CD14-positive monocyte (primary cell): ENCODE results near the gene LGALS8. TPM values are rescaled to one million over a fixed set of nuclear protein-coding genes. Genes with fewer than 3 reads are reported as not detected.

Source experiments
- DNase-seq, 3 donors: peaks; one replicate each; pipeline ENCODE4 v3.0.0-alpha.2; 2011 to 2022
- H2AFZ ChIP-seq: 2 replicates; pipeline ENCODE4 v1.6.0; 2012; ENCODE audit warnings: mild to moderate bottlenecking, low read depth, low read length, inconsistent platforms; ENCODE audit not compliant: insufficient read depth, poor library complexity, severe bottlenecking
- H3K27ac ChIP-seq, 2 donors: 1 replicate in 1 of 2; 2 replicates in 1 of 2; pipeline ENCODE4 v1.5.1; 2012 to 2013; ENCODE audit warnings: low read length in 2 of 2, control low read depth in 1 of 2, inconsistent platforms in 1 of 2, low read depth in 1 of 2, mild to moderate bottlenecking in 1 of 2
- H3K27me3 ChIP-seq, 2 donors: one replicate each; pipeline versions ENCODE4 v1.6.0 to v1.6.1; 2011 to 2013; ENCODE audit warnings: low read length in 2 of 2; ENCODE audit not compliant: control insufficient read depth in 2 of 2, insufficient read depth in 2 of 2
- H3K36me3 ChIP-seq, 2 donors: replicated peaks in 1 of 2; 1 replicate in 1 of 2; 2 replicates in 1 of 2; pipeline versions ENCODE4 v1.5.1 to v1.6.1; 2012 to 2013; ENCODE audit warnings: low read length in 2 of 2, control low read depth in 1 of 2, inconsistent platforms in 1 of 2, mild to moderate bottlenecking in 1 of 2; ENCODE audit not compliant: insufficient read depth in 2 of 2, control insufficient read depth in 1 of 2
- H3K4me1 ChIP-seq, 2 donors: 1 replicate in 1 of 2; 2 replicates in 1 of 2; pipeline versions ENCODE4 v1.5.1 to v1.6.1; 2012 to 2013; ENCODE audit warnings: low read length in 2 of 2, control low read depth in 1 of 2, inconsistent platforms in 1 of 2, mild to moderate bottlenecking in 1 of 2, moderate library complexity in 1 of 2; ENCODE audit not compliant: insufficient read depth in 2 of 2, control insufficient read depth in 1 of 2
- H3K4me2 ChIP-seq: replicated peaks from 2 replicates; pipeline ENCODE3; 2012; ENCODE audit warnings: low read length, moderate library complexity, mild to moderate bottlenecking; ENCODE audit not compliant: poor library complexity, severe bottlenecking; ENCODE audit errors: extremely low read depth
- H3K4me3 ChIP-seq, 3 experiments: fragments of 200-600 bp in 1 of 3; sonication (generic) in 1 of 3; replicated peaks in 1 of 3; 1 replicate in 2 of 3; 2 replicates in 1 of 3; pipeline ENCODE4 v1.5.1; 2011 to 2013; ENCODE audit warnings: low read length in 3 of 3, mild to moderate bottlenecking in 3 of 3, control low read depth in 2 of 3, low read depth in 2 of 3, inconsistent platforms in 1 of 3, moderate library complexity in 1 of 3
- H3K79me2 ChIP-seq: 2 replicates; pipeline ENCODE4 v1.6.0; 2012; ENCODE audit warnings: mild to moderate bottlenecking, control low read depth, inconsistent platforms, low read length, moderate library complexity; ENCODE audit not compliant: insufficient read depth
- H3K9ac ChIP-seq: 2 replicates; pipeline ENCODE4 v1.6.0; 2017; ENCODE audit warnings: low read length, mild to moderate bottlenecking; ENCODE audit not compliant: insufficient read depth, poor library complexity, severe bottlenecking
- H3K9me3 ChIP-seq, 2 donors: replicated peaks in 1 of 2; 1 replicate in 1 of 2; 2 replicates in 1 of 2; pipeline versions ENCODE4 v1.5.1 to v1.6.1; 2012 to 2013; ENCODE audit warnings: low read length in 2 of 2, control low read depth in 1 of 2; ENCODE audit not compliant: control insufficient read depth in 1 of 2, insufficient read depth in 1 of 2
- H4K20me1 ChIP-seq: 2 replicates; pipeline ENCODE4 v1.6.0; 2012; ENCODE audit warnings: mild to moderate bottlenecking, low read length, control low read depth, moderate library complexity; ENCODE audit not compliant: insufficient read depth
- H3K27ac Mint-ChIP-seq, 7 donors: one replicate each; pipeline ENCODE4 v1.8.0; 2020; ENCODE audit warnings: mild to moderate bottlenecking in 7 of 7, mixed read lengths in 7 of 7, moderate library complexity in 6 of 7, inconsistent platforms in 2 of 7
- H3K27me3 Mint-ChIP-seq, 3 donors: one replicate each; pipeline ENCODE4 v1.8.0; 2021 to 2022; ENCODE audit warnings: low read depth in 3 of 3, mild to moderate bottlenecking in 3 of 3, mixed read lengths in 3 of 3, moderate library complexity in 3 of 3, inconsistent platforms in 1 of 3
- H3K36me3 Mint-ChIP-seq, 2 donors: one replicate each; pipeline ENCODE4 v1.8.0; 2020; ENCODE audit warnings: mixed read lengths in 2 of 2, inconsistent platforms in 1 of 2, mild to moderate bottlenecking in 1 of 2
- H3K4me1 Mint-ChIP-seq: one replicate; pipeline ENCODE4 v1.8.0; 2020; ENCODE audit warnings: mild to moderate bottlenecking, mixed read lengths
- H3K4me3 Mint-ChIP-seq, 2 donors: one replicate each; pipeline ENCODE4 v1.8.0; 2020; ENCODE audit warnings: mild to moderate bottlenecking in 2 of 2, mixed read lengths in 2 of 2, moderate library complexity in 1 of 2
- H3K9me3 Mint-ChIP-seq, 7 donors: one replicate each; pipeline ENCODE4 v1.8.0; 2020 to 2022; ENCODE audit warnings: mixed read lengths in 7 of 7, mild to moderate bottlenecking in 6 of 7, moderate library complexity in 6 of 7, inconsistent platforms in 2 of 7
- CTCF ChIP-seq: fragments of 200-600 bp; IDR thresholded peaks from one replicate; pipeline ENCODE4 v1.8.0; 2022; ENCODE audit warnings: antibody characterized with exemption, mild to moderate bottlenecking
- WGBS: methylation state at CpG from one replicate; pipeline ENCODE4 v1.1.5; 2013; ENCODE audit warnings: missing lambda C conversion rate; ENCODE audit not compliant: insufficient coverage; 5-methylcytosine and 5-hydroxymethylcytosine counted together
- intact Hi-C, 2 donors: fragments of 100-400 bp; cut with micrococcal nuclease; formaldehyde crosslinking; loops; one replicate each; pipeline versions ENCODE4 v1.15.0 to v1.15.1; 2023
- polyA plus RNA-seq, 3 donors: library from polyadenylated mRNA; depleted of rRNA in 1 of 3; unstranded in 2 of 3; stranded (reverse) in 1 of 3; fragments of 300-500 nt in 2 of 3; fragments of >200 nt in 1 of 3; fragmentation: Illumina TruSeq in 2 of 3; gene quantifications; 1 replicate in 2 of 3; 2 replicates in 1 of 3; pipeline ENCODE4 v1.2.3, GENCODE V29; 2012 to 2021

Gene LGALS8
- polyA plus RNA-seq, 3 donors = 58.9 to 84.6 (median 75.7) TPM

GRCh38 chr1:236497908-236498307 lies 25.9 kb upstream of the LGALS8 start:
- peak overlapping the region in 1 of 7 donors; percentile 67 for H3K27ac Mint-ChIP-seq
- H3K4me1 Mint-ChIP-seq = peaks cover 7% of the 10 kb centered on the region

GRCh38 chr1:236501093-236501492 lies 22.7 kb upstream of the LGALS8 start:
- no peak for TF ChIP-seq CTCF
- H3K36me3 Mint-ChIP-seq = no peaks in the 10 kb centered on the region
- H3K36me3 ChIP-seq = no peaks in the 10 kb centered on the region
- 64% methylated on average over 2 of the region's 6 CpGs for WGBS
- H4K20me1 ChIP-seq = no peaks in the 10 kb centered on the region
- no peak overlapping the region for H3K4me3 Mint-ChIP-seq
- H3K4me2 ChIP-seq = no peak overlapping the region
- H3K9me3 ChIP-seq = no peaks in the 10 kb centered on the region
- intact Hi-C loops = no loop called here
- no peaks in the 10 kb centered on the region for H3K79me2 ChIP-seq
- H3K27me3 Mint-ChIP-seq = peaks cover 0 to 5% (median 1%) of the 10 kb centered on the region in 3 donors
- H3K27ac Mint-ChIP-seq = no peak overlapping the region
- no peak for DNase-seq
- H3K27me3 ChIP-seq = no peaks in the 10 kb centered on the region
- peaks cover 12 to 13% of the 10 kb centered on the region in 2 donors for H3K4me1 ChIP-seq
- H3K27ac ChIP-seq = no peak overlapping the region
- no peak overlapping the region for H3K4me3 ChIP-seq
- H3K9me3 Mint-ChIP-seq = no peaks in the 10 kb centered on the region
- H2AFZ ChIP-seq = no peak overlapping the region
- H3K9ac ChIP-seq = no peak overlapping the region
- H3K4me1 Mint-ChIP-seq = peaks cover 11% of the 10 kb centered on the region

More at GRCh38 chr1:236497908-236498307, 25.9 kb upstream of the LGALS8 start:
- Histone ChIP-seq H4K20me1 (no peaks in the 10 kb centered on the region), H3K9me3 (no peaks in the 10 kb centered on the region), H3K4me3 (no peak overlapping the region), H3K36me3 (no peaks in the 10 kb centered on the region), H3K4me2 (no peak overlapping the region), H3K4me1 (peaks cover 5 to 6% of the 10 kb centered on the region in 2 donors), H3K27ac (no peak overlapping the region), H3K27me3 (no peaks in the 10 kb centered on the region), H2AFZ (no peak overlapping the region), H3K79me2 (no peaks in the 10 kb centered on the region), H3K9ac (no peak overlapping the region)
- no peak for TF ChIP-seq CTCF
- no peak for DNase-seq
- no peaks in the 10 kb centered on the region for H3K9me3 Mint-ChIP-seq
- H3K36me3 Mint-ChIP-seq = no peaks in the 10 kb centered on the region
- H3K4me3 Mint-ChIP-seq = peak overlapping the region in 1 of 2 donors; percentile 13
- intact Hi-C loops = no loop called here
- peaks cover 1 to 6% (median 5%) of the 10 kb centered on the region in 3 donors for H3K27me3 Mint-ChIP-seq
- WGBS = 63% methylated on average over 1 of the region's 6 CpGs
